Liver (tissue), 9 donors: ENCODE measurements around the gene STAT1. TPM values are rescaled to one million over a fixed set of nuclear protein-coding genes. Genes with fewer than 3 reads are reported as not detected.

Experiments
- DNase-seq: peaks from one replicate; pipeline ENCODE4 v3.0.0-alpha.2; 2017; ENCODE audit warnings: low spot score
- H3K27ac ChIP-seq, 2 donors: one replicate each; pipeline ENCODE4 v1.7.0; 2013; ENCODE audit warnings: inconsistent platforms in 2 of 2, low read length in 2 of 2, control low read depth in 1 of 2, low read depth in 1 of 2, mild to moderate bottlenecking in 1 of 2
- H3K27me3 ChIP-seq, 4 donors: one replicate each; pipeline versions ENCODE4 v1.6.1 to v1.7.0; 2013; ENCODE audit warnings: low read length in 3 of 4, inconsistent platforms in 1 of 4, mild to moderate bottlenecking in 1 of 4, moderate library complexity in 1 of 4; ENCODE audit not compliant: control insufficient read depth in 4 of 4, insufficient read depth in 4 of 4
- H3K36me3 ChIP-seq, 4 donors: one replicate each; pipeline versions ENCODE4 v1.6.1 to v1.7.0; 2013; ENCODE audit warnings: low read length in 3 of 4, mild to moderate bottlenecking in 3 of 4, low read depth in 1 of 4, moderate library complexity in 1 of 4; ENCODE audit not compliant: control insufficient read depth in 4 of 4, insufficient read depth in 3 of 4
- H3K4me1 ChIP-seq, 4 donors: one replicate each; pipeline versions ENCODE4 v1.6.1 to v1.7.0; 2013; ENCODE audit warnings: low read length in 3 of 4, mild to moderate bottlenecking in 3 of 4, moderate library complexity in 1 of 4; ENCODE audit not compliant: control insufficient read depth in 4 of 4, insufficient read depth in 4 of 4
- H3K4me3 ChIP-seq, 3 donors: one replicate each; pipeline versions ENCODE4 v1.6.1 to v1.7.0; 2013; ENCODE audit warnings: low read length in 3 of 3, control low read depth in 1 of 3, low read depth in 1 of 3, mild to moderate bottlenecking in 1 of 3
- H3K9ac ChIP-seq, 2 donors: one replicate each; pipeline ENCODE4 v1.7.0; 2013; ENCODE audit warnings: low read length in 2 of 2, mild to moderate bottlenecking in 2 of 2, moderate library complexity in 2 of 2, control low read depth in 1 of 2, low read depth in 1 of 2
- H3K9me3 ChIP-seq, 4 donors: one replicate each; pipeline versions ENCODE4 v1.6.1 to v1.7.0; 2013; ENCODE audit warnings: low read length in 3 of 4; ENCODE audit not compliant: control insufficient read depth in 4 of 4
- ATF3 ChIP-seq: IDR thresholded peaks from 2 replicates; pipeline ENCODE4 v1.6.1; 2016; ENCODE audit warnings: antibody characterized with exemption
- CTCF ChIP-seq: fragments of 150-350 bp; IDR thresholded peaks from 2 replicates; pipeline ENCODE4 v1.5.1; 2017; ENCODE audit warnings: improper control_type of control experiment, low read depth, low read length; ENCODE audit not compliant: missing input control
- EGR1 ChIP-seq, 2 donors: IDR thresholded peaks; 2 replicates each; pipeline ENCODE4 v1.6.1; 2016 to 2018; ENCODE audit warnings: antibody characterized with exemption in 2 of 2, low read depth in 2 of 2
- FOXA1 ChIP-seq: IDR thresholded peaks from 2 replicates; pipeline ENCODE4 v1.6.1; 2016; ENCODE audit warnings: antibody characterized with exemption
- FOXA2 ChIP-seq: IDR thresholded peaks from 2 replicates; pipeline ENCODE4 v1.6.1; 2016; ENCODE audit warnings: antibody characterized with exemption
- GABPA ChIP-seq, 2 donors: IDR thresholded peaks in 1 of 2; conservative IDR thresholded peaks in 1 of 2; 2 replicates each; pipeline ENCODE4 v1.6.1; 2016; ENCODE audit warnings: antibody characterized with exemption in 2 of 2, mild to moderate bottlenecking in 1 of 2, moderate library complexity in 1 of 2
- HNF4A ChIP-seq, 2 donors: conservative IDR thresholded peaks; 2 replicates each; pipeline ENCODE4 v1.6.1; 2016; ENCODE audit warnings: antibody characterized with exemption in 2 of 2, mild to moderate bottlenecking in 2 of 2
- HNF4G ChIP-seq: IDR thresholded peaks from 2 replicates; pipeline ENCODE4 v1.6.1; 2016; ENCODE audit warnings: antibody characterized with exemption
- JUND ChIP-seq, 2 donors: IDR thresholded peaks; 2 replicates each; pipeline ENCODE4 v1.6.1; 2016; ENCODE audit warnings: antibody characterized with exemption in 2 of 2
- MAX ChIP-seq: IDR thresholded peaks from 2 replicates; pipeline ENCODE4 v1.6.1; 2016; ENCODE audit warnings: antibody characterized with exemption
- NR2F2 ChIP-seq: IDR thresholded peaks from 2 replicates; pipeline ENCODE4 v1.6.1; 2016; ENCODE audit warnings: antibody characterized with exemption
- RAD21 ChIP-seq, 2 donors: IDR thresholded peaks; 2 replicates each; pipeline ENCODE4 v1.6.1; 2016; ENCODE audit warnings: antibody characterized with exemption in 2 of 2, mild to moderate bottlenecking in 2 of 2
- REST ChIP-seq: IDR thresholded peaks from 2 replicates; pipeline ENCODE4 v1.6.1; 2016; ENCODE audit warnings: antibody characterized with exemption, mild to moderate bottlenecking
- RXRA ChIP-seq, 2 donors: IDR thresholded peaks; 2 replicates each; pipeline ENCODE4 v1.6.1; 2017 to 2018; ENCODE audit warnings: antibody characterized with exemption in 2 of 2, mild to moderate bottlenecking in 1 of 2
- SP1 ChIP-seq: IDR thresholded peaks from 2 replicates; pipeline ENCODE4 v1.6.1; 2018; ENCODE audit warnings: antibody characterized with exemption, mild to moderate bottlenecking
- TAF1 ChIP-seq: conservative IDR thresholded peaks from 2 replicates; pipeline ENCODE4 v1.6.1; 2016; ENCODE audit warnings: antibody characterized with exemption, mild to moderate bottlenecking
- YY1 ChIP-seq: IDR thresholded peaks from 2 replicates; pipeline ENCODE4 v1.6.1; 2016; ENCODE audit warnings: antibody characterized with exemption, mild to moderate bottlenecking
- ZBTB33 ChIP-seq: IDR thresholded peaks from 2 replicates; pipeline ENCODE4 v1.6.1; 2016; ENCODE audit warnings: antibody characterized with exemption
- WGBS: extraction: QIAGEN DNeasy Blood & Tissue Kit; methylation state at CpG from one replicate; pipeline ENCODE4 v1.1.7; 2013; 5-methylcytosine and 5-hydroxymethylcytosine counted together
- polyA plus RNA-seq, 2 donors: library from polyadenylated mRNA; stranded (reverse) in 1 of 2; unstranded in 1 of 2; fragments of 200-250 nt in 1 of 2; fragments of >200 nt in 1 of 2; fragmentation: Nextera tagmentation in 1 of 2; extraction: Ambion mirVana in 1 of 2; gene quantifications; one replicate each; pipeline versions ENCODE4 v1.2.1 to v1.2.3, GENCODE V29; 2013 to 2015
- total RNA-seq, 2 donors: library from RNA; depleted of rRNA; stranded (reverse); fragments of >200 nt; gene quantifications; one replicate each; pipeline ENCODE4 v1.2.3, GENCODE V29; 2014
- donor health status: healthy.
- donor health status: healthy.
- donor health status: healthy.
- donor health status: healthy.
- donor health status: healthy.

The STAT1 gene
- total and polyA plus RNA-seq, 4 donors: 26.2 to 78.7 (median 45.6) TPM

GRCh38 chr2:191003405-191004309 lies 10.3 kb downstream of the STAT1 start:
- peaks cover 32 to 97% (median 92%) of the 10 kb centered on the region in 4 donors for H3K36me3 ChIP-seq
- H3K4me1 ChIP-seq: no peaks in the 10 kb centered on the region
- no peaks in the 10 kb centered on the region for H3K9me3 ChIP-seq
- no peak overlapping the region for H3K9ac ChIP-seq
- H3K27me3 ChIP-seq: no peaks in the 10 kb centered on the region
- H3K27ac ChIP-seq: no peak overlapping the region
- no peak for TF ChIP-seq NR2F2
- no peak for TF ChIP-seq YY1
- no peak for TF ChIP-seq FOXA2
- TF ChIP-seq RAD21 (IDR thresholded peaks at IDR 0.05): no peak
- no peak for TF ChIP-seq EGR1 (IDR thresholded peaks at IDR 0.05; ENCODE audit: low read depth in 2 of 2)
- no peak for TF ChIP-seq GABPA (IDR thresholded peaks at IDR 0.05 in 1 of 2, conservative IDR thresholded peaks at IDR 0.05 in 1 of 2)
- no peak for TF ChIP-seq ATF3
- no peak for TF ChIP-seq ZBTB33
- no peak for TF ChIP-seq RXRA (IDR thresholded peaks at IDR 0.05)
- TF ChIP-seq HNF4A (conservative IDR thresholded peaks at IDR 0.05): no peak
- TF ChIP-seq FOXA1: no peak
- no peak for TF ChIP-seq TAF1
- DNase-seq: no peak
- 98% methylated on average over 6 of the region's 6 CpGs for WGBS
- no peak overlapping the region for H3K4me3 ChIP-seq

GRCh38 chr2:191001624-191002023 lies 12.3 kb downstream of the STAT1 start:
- 92% methylated on average over 3 of the region's 3 CpGs for WGBS
- no peak overlapping the region for H3K4me3 ChIP-seq
- DNase-seq: no peak
- TF ChIP-seq GABPA (IDR thresholded peaks at IDR 0.05 in 1 of 2, conservative IDR thresholded peaks at IDR 0.05 in 1 of 2): no peak
- no peak for TF ChIP-seq NR2F2
- no peak for TF ChIP-seq TAF1
- no peak for TF ChIP-seq HNF4A (conservative IDR thresholded peaks at IDR 0.05)
- TF ChIP-seq FOXA1: no peak
- no peak for TF ChIP-seq YY1
- no peak for TF ChIP-seq ZBTB33
- TF ChIP-seq JUND (IDR thresholded peaks at IDR 0.05): no peak
- no peak for TF ChIP-seq CTCF
- TF ChIP-seq EGR1 (IDR thresholded peaks at IDR 0.05; ENCODE audit: low read depth in 2 of 2): no peak
- no peak for TF ChIP-seq HNF4G
- TF ChIP-seq REST: no peak
- no peak for TF ChIP-seq FOXA2
- no peak for TF ChIP-seq SP1
- no peak for TF ChIP-seq MAX
- TF ChIP-seq RAD21 (IDR thresholded peaks at IDR 0.05): no peak
- TF ChIP-seq RXRA (IDR thresholded peaks at IDR 0.05): no peak
- no peak for TF ChIP-seq ATF3
- no peaks in the 10 kb centered on the region for H3K9me3 ChIP-seq
- H3K4me1 ChIP-seq: no peaks in the 10 kb centered on the region
- H3K27ac ChIP-seq: no peak overlapping the region
- H3K9ac ChIP-seq: no peak overlapping the region
- no peaks in the 10 kb centered on the region for H3K27me3 ChIP-seq
- H3K36me3 ChIP-seq: peaks cover 38 to 94% (median 91%) of the 10 kb centered on the region in 4 donors
